ENCODE measurements around the gene NTSR1.

NTSR1 gene

DNA sequence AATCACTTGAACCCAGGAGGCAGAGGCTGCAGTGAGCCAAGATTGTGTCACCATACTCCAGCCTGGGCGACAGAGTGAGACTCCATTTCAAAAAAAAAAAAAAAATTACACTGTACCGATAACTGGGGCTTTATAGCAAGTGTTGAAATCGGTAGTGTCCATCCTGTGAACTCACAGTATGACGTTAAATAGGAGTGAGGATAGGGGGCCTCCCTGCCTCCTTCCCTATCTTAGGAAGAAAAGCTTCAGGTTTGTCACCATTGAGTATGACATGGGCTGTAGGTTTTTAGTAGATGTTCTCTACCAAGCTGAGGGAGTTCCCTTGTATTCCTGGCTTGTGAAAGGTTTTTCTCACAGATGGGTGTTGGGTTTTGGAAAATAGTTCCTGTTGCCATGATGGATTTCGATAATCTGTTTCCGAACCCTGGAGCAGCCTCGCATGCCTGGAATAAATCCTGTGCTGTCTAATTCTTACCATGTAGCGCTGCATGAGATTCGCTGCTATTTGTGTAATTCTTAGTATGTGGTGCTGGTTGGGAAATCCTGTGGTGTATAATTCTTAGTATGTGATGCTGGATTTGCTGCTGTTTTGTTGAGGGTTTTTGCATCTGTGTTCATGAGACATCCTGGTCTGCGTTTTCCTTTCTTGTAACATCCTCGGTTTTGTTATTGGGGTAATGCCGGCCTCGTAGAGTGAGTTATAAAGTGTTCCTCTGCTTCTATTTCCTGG, 23.6 kb downstream of the NTSR1 start:
- no peak overlapping the region for H3K4me3 ChIP-seq (ENCODE audit: low read depth, low read length)
- TF ChIP-seq, protein P1, sequence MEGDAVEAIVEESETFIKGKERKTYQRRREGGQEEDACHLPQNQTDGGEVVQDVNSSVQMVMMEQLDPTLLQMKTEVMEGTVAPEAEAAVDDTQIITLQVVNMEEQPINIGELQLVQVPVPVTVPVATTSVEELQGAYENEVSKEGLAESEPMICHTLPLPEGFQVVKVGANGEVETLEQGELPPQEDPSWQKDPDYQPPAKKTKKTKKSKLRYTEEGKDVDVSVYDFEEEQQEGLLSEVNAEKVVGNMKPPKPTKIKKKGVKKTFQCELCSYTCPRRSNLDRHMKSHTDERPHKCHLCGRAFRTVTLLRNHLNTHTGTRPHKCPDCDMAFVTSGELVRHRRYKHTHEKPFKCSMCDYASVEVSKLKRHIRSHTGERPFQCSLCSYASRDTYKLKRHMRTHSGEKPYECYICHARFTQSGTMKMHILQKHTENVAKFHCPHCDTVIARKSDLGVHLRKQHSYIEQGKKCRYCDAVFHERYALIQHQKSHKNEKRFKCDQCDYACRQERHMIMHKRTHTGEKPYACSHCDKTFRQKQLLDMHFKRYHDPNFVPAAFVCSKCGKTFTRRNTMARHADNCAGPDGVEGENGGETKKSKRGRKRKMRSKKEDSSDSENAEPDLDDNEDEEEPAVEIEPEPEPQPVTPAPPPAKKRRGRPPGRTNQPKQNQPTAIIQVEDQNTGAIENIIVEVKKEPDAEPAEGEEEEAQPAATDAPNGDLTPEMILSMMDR (IDR thresholded peaks at IDR 0.05; ENCODE audit: low read depth, low read length, missing control alignments): no peak
- in situ Hi-C loops (cut with HindIII; ENCODE audit: low sequenced_read_pairs): no loop called here
- DNase-seq (ENCODE audit: low read depth): no peak

DNA sequence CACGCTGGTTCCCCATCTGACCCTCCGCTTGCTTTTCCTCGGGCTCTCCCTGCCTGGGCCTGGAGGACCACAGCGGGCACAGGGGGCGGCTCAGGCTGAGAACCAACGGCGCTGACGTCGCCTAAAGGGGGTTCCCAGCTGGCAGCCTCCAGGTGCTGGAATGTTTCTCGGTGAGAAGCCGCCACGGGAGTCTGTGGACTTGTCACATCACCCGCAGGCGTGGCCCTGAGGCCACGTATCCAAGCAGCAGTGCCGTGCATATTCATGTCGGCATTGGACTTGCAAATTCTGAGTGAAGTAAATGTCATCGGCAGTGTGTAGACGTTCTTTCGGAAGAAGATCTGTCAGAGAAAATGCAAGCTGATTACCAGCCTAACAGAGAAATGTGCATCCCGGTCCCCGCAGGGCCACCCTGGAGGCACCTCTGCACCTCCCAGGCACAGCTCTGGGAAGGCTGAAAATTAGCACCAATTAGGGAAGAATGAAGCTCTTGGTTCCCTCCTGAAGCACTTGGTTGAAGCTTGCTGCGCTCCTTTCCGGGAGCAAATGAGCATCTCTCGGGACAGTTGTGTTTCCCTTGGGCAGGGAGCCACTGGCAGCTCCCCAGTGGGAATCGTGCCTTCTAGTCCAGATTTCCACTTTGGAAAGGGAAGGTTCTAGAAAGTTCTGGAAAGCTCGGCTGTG, 24.3 kb downstream of the NTSR1 start:
- in situ Hi-C loops (cut with HindIII; ENCODE audit: low sequenced_read_pairs): no loop called here
- H3K4me3 ChIP-seq (ENCODE audit: low read depth, low read length): no peak overlapping the region
- no peak for DNase-seq (ENCODE audit: low read depth)
- TF ChIP-seq, protein P1 (IDR thresholded peaks at IDR 0.05; ENCODE audit: low read depth, low read length, missing control alignments): no peak

DNA sequence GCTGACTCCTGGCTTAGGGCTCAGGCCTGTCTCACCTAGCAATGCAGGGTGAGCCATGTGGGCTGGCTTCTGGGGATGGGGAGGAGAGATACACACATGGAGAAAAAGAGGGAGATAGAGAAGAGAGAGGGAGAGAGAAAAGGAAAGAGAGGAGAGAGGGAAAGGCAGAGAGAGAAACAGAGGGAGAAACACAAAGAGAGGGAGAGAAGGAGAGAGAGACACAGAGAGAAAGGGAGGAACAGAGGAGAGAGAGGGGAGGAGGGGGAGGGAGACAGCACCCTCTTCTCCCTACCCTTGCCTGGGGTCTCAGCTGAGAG, 24.8 kb downstream of the NTSR1 start:
- in situ Hi-C loops (cut with HindIII; ENCODE audit: low sequenced_read_pairs): no loop called here
- H3K4me3 ChIP-seq (ENCODE audit: low read depth, low read length): no peak overlapping the region
- TF ChIP-seq, protein P1 (IDR thresholded peaks at IDR 0.05; ENCODE audit: low read depth, low read length, missing control alignments): no peak
- DNase-seq (ENCODE audit: low read depth): no peak

DNA sequence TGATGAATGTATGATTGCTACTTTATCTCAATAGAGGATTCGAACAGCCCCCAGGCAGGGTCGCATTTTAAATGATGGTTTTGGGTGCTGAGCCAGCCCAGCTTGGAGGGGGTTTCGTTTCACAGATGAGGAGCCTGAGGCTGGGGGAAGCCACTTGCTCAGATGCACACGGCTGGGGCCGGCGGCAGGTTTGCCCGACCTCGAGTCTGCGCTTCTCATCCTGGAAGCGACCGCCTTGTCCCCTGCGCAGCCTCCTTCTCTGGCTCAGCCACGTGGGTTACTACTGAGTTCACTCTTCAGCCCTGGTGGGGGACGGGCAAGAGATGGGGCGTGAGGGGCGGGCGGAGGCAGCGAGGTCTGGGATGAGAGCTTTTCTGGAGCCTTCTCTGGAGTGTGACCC, 25.3 kb downstream of the NTSR1 start:
- no peak for DNase-seq (ENCODE audit: low read depth)
- in situ Hi-C loops (cut with HindIII; ENCODE audit: low sequenced_read_pairs): no loop called here
- H3K4me3 ChIP-seq (ENCODE audit: low read depth, low read length): no peak overlapping the region
- TF ChIP-seq, protein P1 (IDR thresholded peaks at IDR 0.05; ENCODE audit: low read depth, low read length, missing control alignments): no peak

DNA sequence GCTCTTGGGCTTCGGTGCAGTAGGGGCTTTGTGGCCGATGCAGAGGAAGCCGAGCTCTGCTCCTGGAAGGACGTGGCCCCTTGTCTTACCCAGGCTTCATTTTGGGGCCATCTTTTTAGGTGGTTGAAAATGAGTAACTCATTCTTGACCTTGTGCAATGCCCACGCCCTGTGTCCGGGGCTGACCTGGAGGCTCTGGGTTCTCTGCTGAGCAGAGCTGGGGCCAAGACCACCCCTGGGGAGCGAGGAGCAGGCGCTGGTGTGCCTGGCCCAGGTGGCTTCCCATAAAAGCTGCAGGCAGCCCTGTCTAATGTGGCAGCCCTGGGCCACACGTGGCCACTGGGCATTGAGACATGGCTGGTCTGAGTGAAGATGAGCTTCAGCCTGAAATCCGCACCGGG, 25.7 kb downstream of the NTSR1 start:
- no peak overlapping the region for H3K4me3 ChIP-seq (ENCODE audit: low read depth, low read length)
- no peak for DNase-seq (ENCODE audit: low read depth)
- in situ Hi-C loops (cut with HindIII; ENCODE audit: low sequenced_read_pairs): no loop called here
- TF ChIP-seq, protein P1 (IDR thresholded peaks at IDR 0.05; ENCODE audit: low read depth, low read length, missing control alignments): no peak

DNA sequence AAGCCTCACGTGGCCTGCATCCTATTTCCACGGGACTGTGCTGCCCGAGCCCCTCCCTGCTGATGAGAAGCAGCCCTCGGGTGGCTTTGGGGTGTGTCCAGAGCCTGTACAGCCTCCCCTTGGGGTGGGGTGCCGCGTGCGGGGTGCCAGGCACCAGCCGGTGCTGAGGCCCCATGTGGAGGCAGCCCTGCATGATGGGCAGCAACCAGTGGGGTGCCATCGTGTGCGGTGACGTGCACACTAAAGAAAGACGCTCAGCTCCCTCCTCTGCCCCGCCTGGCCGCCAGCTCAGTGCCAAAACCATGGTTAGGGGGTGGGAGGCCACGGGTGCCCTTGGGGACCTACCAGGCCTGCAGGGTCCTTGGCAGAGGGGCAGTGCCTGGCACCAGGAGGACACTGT, 26.2 kb downstream of the NTSR1 start:
- in situ Hi-C loops (cut with HindIII; ENCODE audit: low sequenced_read_pairs): no loop called here
- H3K4me3 ChIP-seq (ENCODE audit: low read depth, low read length): no peak overlapping the region
- TF ChIP-seq, protein P1 (IDR thresholded peaks at IDR 0.05; ENCODE audit: low read depth, low read length, missing control alignments): no peak
- DNase-seq (ENCODE audit: low read depth): no peak
